HG03103 (cell line): ENCODE measurements around the gene ZRANB2.

Experiments
- ATAC-seq: cut with Tn5 transposase; IDR thresholded peaks from one replicate; pipeline ENCODE4 v1.9.1; 2021; ENCODE audit warnings: low read depth; ENCODE audit not compliant: unreplicated experiment

The ZRANB2 gene

DNA sequence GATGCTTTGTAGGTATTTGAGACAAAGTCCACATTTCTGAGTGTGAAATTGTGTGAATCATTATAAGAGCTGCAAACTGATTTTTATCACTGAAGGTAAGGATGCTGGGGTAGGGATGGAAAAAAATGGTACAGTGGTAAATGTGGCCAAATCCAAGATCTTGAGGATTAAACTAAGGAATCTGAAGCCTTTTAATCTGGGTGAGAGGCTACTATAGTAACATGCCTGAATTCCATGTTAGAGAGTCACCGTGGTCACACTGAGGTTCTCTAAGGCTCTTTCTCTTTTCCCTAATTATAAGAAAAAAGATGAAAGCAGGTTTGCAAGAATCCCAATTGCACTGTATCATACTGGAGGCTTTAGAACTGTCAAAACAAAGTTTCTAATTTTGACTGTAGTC is 50.8 kb downstream of the ZRANB2 start:
- no peak for ATAC-seq

DNA sequence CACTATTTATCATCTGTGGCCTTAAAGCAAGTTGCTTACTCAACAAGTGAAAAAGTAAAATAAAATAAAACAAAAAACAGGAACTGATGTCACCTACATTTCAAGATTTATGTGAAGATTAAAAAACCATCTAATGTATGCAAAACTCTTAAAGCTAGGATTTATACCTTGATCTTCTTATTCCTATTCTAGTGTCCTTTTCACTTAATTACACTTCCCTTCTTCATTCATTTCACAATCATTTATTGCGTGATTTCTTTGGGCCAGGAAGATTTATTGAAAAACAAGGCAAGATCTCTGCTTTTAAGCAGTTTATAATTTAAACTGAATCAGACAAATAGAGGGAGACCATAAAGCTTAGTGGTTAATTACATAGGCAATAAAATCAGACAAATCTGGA is 51.9 kb downstream of the ZRANB2 start:
- no peak for ATAC-seq

DNA sequence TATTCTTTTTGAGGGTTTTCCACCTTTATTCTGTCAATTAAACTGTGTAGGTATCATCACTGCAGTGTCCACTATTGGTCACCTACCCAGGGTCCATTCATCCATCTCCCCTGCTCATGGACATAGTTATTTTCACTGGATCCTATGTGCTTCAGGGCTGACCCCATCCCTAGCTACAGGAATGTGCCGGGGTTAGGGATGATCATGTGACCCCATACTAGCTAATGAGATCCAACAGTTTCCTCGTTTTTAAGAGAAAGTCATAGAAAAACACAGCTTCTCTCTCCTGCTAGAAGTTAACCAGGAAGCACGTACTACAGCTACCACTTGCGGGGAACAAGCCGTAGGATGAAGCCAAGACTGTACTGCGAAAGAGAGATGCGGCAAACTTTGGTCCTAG is 52.8 kb downstream of the ZRANB2 start:
- no peak for ATAC-seq

DNA sequence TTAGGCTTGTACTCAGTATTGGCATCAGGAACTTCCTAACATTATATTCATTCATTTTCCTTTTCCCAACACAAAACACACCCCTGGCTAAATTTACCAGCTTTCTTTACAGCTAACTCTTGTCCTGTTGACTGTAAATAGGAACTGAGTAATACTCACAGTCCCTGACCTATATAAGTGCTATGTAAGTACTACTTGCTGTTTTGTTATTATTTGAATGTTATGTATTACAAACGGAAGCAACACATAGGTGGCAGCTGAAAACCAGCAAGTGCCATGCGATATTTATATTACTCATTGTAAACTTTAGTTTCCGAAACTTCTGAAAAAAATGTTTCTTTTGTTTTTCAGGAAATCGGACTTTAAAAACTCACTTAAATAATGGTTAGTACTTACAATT is 54.7 kb downstream of the ZRANB2 start:
- ATAC-seq: no peak

DNA sequence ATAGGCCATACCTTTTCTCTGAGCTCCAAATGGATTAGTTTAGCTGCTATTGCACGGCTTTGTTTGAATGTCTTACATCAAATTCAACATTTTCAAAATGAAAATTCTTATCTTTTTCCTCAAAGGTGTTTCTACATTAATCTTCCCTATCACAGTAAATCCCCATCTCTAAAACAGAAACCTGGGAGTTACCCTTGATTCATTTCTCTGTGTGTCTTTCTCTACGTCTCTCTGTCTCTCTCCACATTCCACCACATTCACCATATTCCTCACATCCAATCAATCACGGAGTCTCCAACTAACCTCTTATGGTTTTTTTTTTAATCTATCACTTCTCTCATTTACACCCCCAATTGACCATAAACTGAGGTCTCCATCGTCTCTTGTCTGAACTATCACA is 57.3 kb downstream of the ZRANB2 start:
- no peak for ATAC-seq

DNA sequence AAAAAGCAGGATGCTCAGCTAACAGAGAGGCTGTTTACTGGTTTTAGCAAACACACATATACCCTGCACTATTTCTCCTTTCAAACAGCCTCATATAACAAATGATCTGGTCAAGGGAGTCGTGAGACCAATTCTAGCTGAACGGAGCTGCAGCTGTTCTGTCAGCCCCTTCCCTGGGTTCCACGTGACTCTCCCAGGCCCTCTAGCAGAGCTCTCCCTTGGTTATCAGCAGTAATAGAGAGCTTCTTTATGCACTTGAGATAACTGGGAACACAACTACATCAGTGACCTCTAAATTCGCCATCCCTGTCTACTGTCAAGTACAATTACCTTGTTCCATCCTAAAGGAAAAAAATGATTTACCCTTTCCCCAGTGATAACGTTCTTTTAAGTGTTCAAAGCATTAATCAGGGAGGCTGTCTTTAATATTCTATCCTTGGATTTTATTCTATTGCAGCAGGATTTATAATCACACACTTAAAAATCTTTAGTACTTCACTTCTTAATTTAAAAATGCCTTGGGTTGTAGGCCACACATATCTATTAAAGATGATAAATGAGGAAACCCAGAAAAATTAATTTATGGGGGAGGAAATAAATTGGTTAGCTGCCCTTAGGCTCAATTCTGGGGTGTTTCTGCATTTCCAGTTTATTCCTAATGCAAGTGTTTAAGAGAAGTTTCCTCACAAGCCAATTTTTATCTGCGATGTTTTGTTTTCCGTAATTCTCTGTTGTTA is 61.4 kb downstream of the ZRANB2 start:
- no peak for ATAC-seq

DNA sequence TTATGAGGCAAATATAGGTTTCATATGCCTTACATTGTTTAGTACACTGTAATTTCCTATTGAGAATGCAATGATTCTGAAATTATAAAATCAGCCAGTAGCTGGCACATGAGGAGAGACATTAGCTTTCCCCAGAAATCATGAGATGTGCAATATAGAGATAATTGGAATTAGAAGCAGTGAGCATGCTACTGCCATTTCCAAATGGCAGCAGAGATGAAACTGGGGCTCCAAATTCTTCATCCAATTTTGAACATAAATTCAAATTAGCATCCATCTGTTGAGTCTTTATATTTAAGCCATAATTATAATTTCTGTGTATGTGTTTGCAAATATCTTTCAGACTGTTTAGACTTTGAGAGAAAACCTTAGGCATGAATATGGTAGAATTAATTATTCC is 62.0 kb downstream of the ZRANB2 start:
- no peak for ATAC-seq

DNA sequence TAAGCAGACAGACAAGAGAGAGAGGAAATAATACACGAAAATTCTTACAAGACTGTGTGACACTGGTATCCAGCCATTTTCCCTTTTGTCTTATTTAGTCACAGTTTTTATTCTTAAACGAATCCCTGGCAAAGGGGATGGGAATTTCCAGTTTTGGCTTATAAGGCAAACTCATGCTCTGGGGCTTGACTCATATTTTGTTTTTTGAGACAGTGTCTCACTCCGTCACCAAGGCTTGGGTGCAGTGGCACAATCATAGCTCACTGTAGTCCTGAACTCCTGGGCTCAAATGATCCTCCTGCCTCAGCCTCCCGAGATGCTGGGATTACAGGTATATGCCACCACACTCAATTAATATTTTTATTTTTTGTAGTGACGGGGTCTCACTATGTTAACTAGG is 65.1 kb downstream of the ZRANB2 start:
- ATAC-seq: no peak

DNA sequence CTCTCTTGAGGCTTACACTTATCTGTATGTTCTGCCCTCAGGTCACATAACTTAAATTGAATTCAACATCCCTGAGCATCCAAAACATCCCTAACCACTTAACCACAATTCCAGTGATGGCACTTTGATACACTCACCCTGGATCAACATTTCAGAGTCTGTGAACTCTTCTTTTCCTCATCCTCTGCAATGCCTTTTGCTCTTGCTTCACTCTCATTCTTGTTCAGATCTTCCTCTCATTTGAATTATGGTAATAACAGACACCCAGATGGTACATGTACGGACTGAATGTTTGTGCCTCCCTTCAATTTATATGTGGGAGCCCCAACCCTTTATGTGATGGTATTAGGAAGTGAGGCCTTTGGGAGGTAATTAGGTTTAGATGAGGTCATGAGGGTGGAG is 66.7 kb downstream of the ZRANB2 start:
- no peak for ATAC-seq
